Skeletal muscle satellite cell (primary cell): ENCODE results near the gene GRID1.

ENCODE experiments used
- H3K27me3 ChIP-seq: 2 replicates; pipeline ENCODE4 v1.7.0; 2013; ENCODE audit warnings: low read length; ENCODE audit not compliant: control insufficient read depth, insufficient read depth
- H3K36me3 ChIP-seq: 2 replicates; pipeline ENCODE4 v1.7.0; 2013; ENCODE audit warnings: mild to moderate bottlenecking, control low read depth, low read length; ENCODE audit not compliant: insufficient read depth
- H3K4me1 ChIP-seq: 2 replicates; pipeline ENCODE4 v1.7.0; 2013; ENCODE audit warnings: low read length; ENCODE audit not compliant: control insufficient read depth, insufficient read depth
- H3K4me2 ChIP-seq: 2 replicates; pipeline ENCODE4 v1.7.0; 2013; ENCODE audit warnings: mild to moderate bottlenecking, low read length
- H3K4me3 ChIP-seq: 2 replicates; pipeline ENCODE4 v1.7.0; 2013; ENCODE audit warnings: low read length
- H3K9ac ChIP-seq: 2 replicates; pipeline ENCODE4 v1.7.0; 2013; ENCODE audit warnings: mild to moderate bottlenecking, low read depth, low read length, moderate library complexity
- H3K9me3 ChIP-seq: replicated peaks from 2 replicates; pipeline ENCODE4 v1.7.0; 2013; ENCODE audit warnings: mild to moderate bottlenecking, control low read depth, low read length

The GRID1 gene

GRCh38 chr10:86190291-86190690 is 176.3 kb downstream of the GRID1 start:
- Histone ChIP-seq H3K36me3 (no peaks in the 10 kb centered on the region), H3K9ac (no peak overlapping the region), H3K4me3 (no peak overlapping the region), H3K4me2 (no peak overlapping the region), H3K9me3 (no peaks in the 10 kb centered on the region), H3K4me1 (no peaks in the 10 kb centered on the region), H3K27me3 (no peaks in the 10 kb centered on the region)

- no peak overlapping the region for H3K4me3 ChIP-seq
- no peaks in the 10 kb centered on the region for H3K4me1 ChIP-seq
- H3K36me3 ChIP-seq, result no peaks in the 10 kb centered on the region
- H3K9me3 ChIP-seq, result no peaks in the 10 kb centered on the region
- H3K9ac ChIP-seq, result no peak overlapping the region
- H3K27me3 ChIP-seq, result no peaks in the 10 kb centered on the region
- no peak overlapping the region for H3K4me2 ChIP-seq
These were observed 176.7 kb downstream of the GRID1 start for GRCh38 chr10:86189891-86190290.

GRCh38 chr10:86188796-86189558 is 177.6 kb downstream of the GRID1 start:
- H3K4me3 ChIP-seq, result no peak overlapping the region
- H3K9me3 ChIP-seq, result no peaks in the 10 kb centered on the region
- no peaks in the 10 kb centered on the region for H3K27me3 ChIP-seq
- H3K4me2 ChIP-seq, result no peak overlapping the region
- H3K9ac ChIP-seq, result no peak overlapping the region
- H3K4me1 ChIP-seq, result no peaks in the 10 kb centered on the region
- H3K36me3 ChIP-seq, result no peaks in the 10 kb centered on the region

GRCh38 chr10:86188326-86188725 is 178.3 kb downstream of the GRID1 start:
- Histone ChIP-seq H3K4me3 (no peak overlapping the region), H3K4me2 (no peak overlapping the region), H3K9me3 (no peaks in the 10 kb centered on the region), H3K36me3 (no peaks in the 10 kb centered on the region), H3K4me1 (no peaks in the 10 kb centered on the region), H3K9ac (no peak overlapping the region), H3K27me3 (no peaks in the 10 kb centered on the region)

- no peak overlapping the region for H3K4me2 ChIP-seq
- H3K27me3 ChIP-seq, result no peaks in the 10 kb centered on the region
- no peak overlapping the region for H3K4me3 ChIP-seq
- no peaks in the 10 kb centered on the region for H3K4me1 ChIP-seq
- H3K9ac ChIP-seq, result no peak overlapping the region
- no peaks in the 10 kb centered on the region for H3K9me3 ChIP-seq
- H3K36me3 ChIP-seq, result no peaks in the 10 kb centered on the region
These were observed 178.9 kb downstream of the GRID1 start for GRCh38 chr10:86187499-86188239.

GRCh38 chr10:86186633-86187032 is 180.0 kb downstream of the GRID1 start:
- Histone ChIP-seq H3K4me1 (no peaks in the 10 kb centered on the region), H3K36me3 (no peaks in the 10 kb centered on the region), H3K4me3 (no peak overlapping the region), H3K9me3 (peaks cover 3% of the 10 kb centered on the region), H3K4me2 (no peak overlapping the region), H3K9ac (no peak overlapping the region), H3K27me3 (no peaks in the 10 kb centered on the region)

- H3K9ac ChIP-seq, result no peak overlapping the region
- H3K27me3 ChIP-seq, result no peaks in the 10 kb centered on the region
- H3K4me2 ChIP-seq, result no peak overlapping the region
- H3K4me1 ChIP-seq, result no peaks in the 10 kb centered on the region
- H3K4me3 ChIP-seq, result no peak overlapping the region
- H3K36me3 ChIP-seq, result no peaks in the 10 kb centered on the region
- H3K9me3 ChIP-seq, result peaks cover 3% of the 10 kb centered on the region
These were observed 184.0 kb downstream of the GRID1 start for GRCh38 chr10:86182595-86182994.

- H3K4me2 ChIP-seq, result no peak overlapping the region
- no peak overlapping the region for H3K4me3 ChIP-seq
These were observed 184.4 kb downstream of the GRID1 start for GRCh38 chr10:86182150-86182549.

GRCh38 chr10:86180861-86181260 is 185.7 kb downstream of the GRID1 start:
- Histone ChIP-seq H3K4me1 (no peaks in the 10 kb centered on the region), H3K4me3 (no peak overlapping the region), H3K4me2 (no peak overlapping the region), H3K9me3 (peaks cover 3% of the 10 kb centered on the region), H3K36me3 (no peaks in the 10 kb centered on the region), H3K27me3 (no peaks in the 10 kb centered on the region), H3K9ac (no peak overlapping the region)

More at GRCh38 chr10:86182150-86182549, 184.4 kb downstream of the GRID1 start:
- Histone ChIP-seq H3K9me3 (peaks cover 3% of the 10 kb centered on the region), H3K36me3 (no peaks in the 10 kb centered on the region), H3K4me1 (no peaks in the 10 kb centered on the region), H3K27me3 (no peaks in the 10 kb centered on the region), H3K9ac (no peak overlapping the region)

- Histone ChIP-seq H3K36me3 (no peaks in the 10 kb centered on the region), H3K4me3 (no peak overlapping the region), H3K9ac (no peak overlapping the region), H3K4me1 (no peaks in the 10 kb centered on the region), H3K4me2 (no peak overlapping the region), H3K27me3 (no peaks in the 10 kb centered on the region), H3K9me3 (peaks cover 3% of the 10 kb centered on the region)
These were observed 186.6 kb downstream of the GRID1 start for GRCh38 chr10:86179961-86180360.

GRCh38 chr10:86179153-86179524 is 187.5 kb downstream of the GRID1 start:
- H3K36me3 ChIP-seq, result no peaks in the 10 kb centered on the region
- H3K4me3 ChIP-seq, result no peak overlapping the region
- H3K9me3 ChIP-seq, result peaks cover 3% of the 10 kb centered on the region
- H3K9ac ChIP-seq, result no peak overlapping the region
- H3K4me1 ChIP-seq, result no peaks in the 10 kb centered on the region
- H3K27me3 ChIP-seq, result no peaks in the 10 kb centered on the region
- no peak overlapping the region for H3K4me2 ChIP-seq
